Measurements from ENCODE around the gene STAC3. TPM values are rescaled to one million over a fixed set of nuclear protein-coding genes. Genes with fewer than 3 reads are reported as not detected.

STAC3 gene
- total and polyA plus RNA-seq, 9 of the 15 experiments (the other 6 are each of a cell fraction or from before 2014, with no cell fraction given), result 0.45 to 6.4 (median 3.3) TPM

DNA sequence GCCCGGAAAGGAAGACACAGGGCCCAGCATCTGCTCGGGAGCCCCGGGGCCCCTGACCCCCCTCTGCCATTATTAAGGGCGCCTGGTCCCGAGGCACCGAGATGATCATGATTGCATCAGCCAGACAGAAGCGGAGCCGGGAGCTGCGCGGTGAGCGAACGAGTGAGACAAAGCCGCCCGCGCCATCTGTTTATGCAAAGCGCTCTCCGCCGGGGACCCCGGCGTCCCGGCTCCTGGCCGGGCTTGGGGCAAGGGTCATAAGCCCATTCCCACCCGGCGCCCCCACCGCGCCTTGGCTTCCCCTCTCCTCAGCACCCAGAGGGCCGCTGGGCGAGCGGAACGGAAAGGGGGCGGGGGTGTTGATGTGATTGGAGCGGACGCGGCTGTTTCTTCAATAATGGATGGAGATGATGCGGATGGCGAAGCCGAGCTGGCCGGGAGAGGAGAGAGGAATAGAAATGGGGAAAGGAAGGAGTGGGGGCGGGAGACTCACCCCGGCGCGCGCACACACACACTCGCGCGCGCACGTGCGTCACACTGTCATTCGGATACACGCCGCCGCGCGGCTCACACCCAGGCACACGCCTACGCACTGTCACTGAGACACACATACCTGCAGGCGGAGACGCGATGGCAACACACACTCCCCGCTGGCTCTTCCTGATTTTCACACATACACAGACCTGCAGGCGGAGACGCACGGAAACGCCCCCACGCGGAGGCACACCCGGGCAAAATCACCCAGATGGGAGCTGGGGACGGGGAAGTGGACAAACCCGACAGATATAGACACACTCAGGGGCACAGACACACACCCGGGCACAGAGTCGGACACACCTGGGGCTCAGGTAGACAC is 10.7 kb downstream of the STAC3 start (continued):
- TF ChIP-seq, protein P1, sequence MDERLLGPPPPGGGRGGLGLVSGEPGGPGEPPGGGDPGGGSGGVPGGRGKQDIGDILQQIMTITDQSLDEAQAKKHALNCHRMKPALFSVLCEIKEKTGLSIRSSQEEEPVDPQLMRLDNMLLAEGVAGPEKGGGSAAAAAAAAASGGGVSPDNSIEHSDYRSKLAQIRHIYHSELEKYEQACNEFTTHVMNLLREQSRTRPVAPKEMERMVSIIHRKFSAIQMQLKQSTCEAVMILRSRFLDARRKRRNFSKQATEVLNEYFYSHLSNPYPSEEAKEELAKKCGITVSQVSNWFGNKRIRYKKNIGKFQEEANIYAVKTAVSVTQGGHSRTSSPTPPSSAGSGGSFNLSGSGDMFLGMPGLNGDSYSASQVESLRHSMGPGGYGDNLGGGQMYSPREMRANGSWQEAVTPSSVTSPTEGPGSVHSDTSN (CRISPR knock-in tag; IDR thresholded peaks at IDR 0.05; ENCODE audit: low read depth), result no peak
- TF ChIP-seq, protein P1 (tag; conservative IDR thresholded peaks at IDR 0.05; ENCODE audit: low read depth), result no peak
- TF ChIP-seq, protein P2, sequence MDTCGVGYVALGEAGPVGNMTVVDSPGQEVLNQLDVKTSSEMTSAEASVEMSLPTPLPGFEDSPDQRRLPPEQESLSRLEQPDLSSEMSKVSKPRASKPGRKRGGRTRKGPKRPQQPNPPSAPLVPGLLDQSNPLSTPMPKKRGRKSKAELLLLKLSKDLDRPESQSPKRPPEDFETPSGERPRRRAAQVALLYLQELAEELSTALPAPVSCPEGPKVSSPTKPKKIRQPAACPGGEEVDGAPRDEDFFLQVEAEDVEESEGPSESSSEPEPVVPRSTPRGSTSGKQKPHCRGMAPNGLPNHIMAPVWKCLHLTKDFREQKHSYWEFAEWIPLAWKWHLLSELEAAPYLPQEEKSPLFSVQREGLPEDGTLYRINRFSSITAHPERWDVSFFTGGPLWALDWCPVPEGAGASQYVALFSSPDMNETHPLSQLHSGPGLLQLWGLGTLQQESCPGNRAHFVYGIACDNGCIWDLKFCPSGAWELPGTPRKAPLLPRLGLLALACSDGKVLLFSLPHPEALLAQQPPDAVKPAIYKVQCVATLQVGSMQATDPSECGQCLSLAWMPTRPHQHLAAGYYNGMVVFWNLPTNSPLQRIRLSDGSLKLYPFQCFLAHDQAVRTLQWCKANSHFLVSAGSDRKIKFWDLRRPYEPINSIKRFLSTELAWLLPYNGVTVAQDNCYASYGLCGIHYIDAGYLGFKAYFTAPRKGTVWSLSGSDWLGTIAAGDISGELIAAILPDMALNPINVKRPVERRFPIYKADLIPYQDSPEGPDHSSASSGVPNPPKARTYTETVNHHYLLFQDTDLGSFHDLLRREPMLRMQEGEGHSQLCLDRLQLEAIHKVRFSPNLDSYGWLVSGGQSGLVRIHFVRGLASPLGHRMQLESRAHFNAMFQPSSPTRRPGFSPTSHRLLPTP (IDR thresholded peaks at IDR 0.05; ENCODE audit: borderline replicate concordance, extremely low read depth, insufficient read length), result no peak
- TF ChIP-seq NR2C1 (IDR thresholded peaks at IDR 0.05) (no peak), NR2C1 (tag; IDR thresholded peaks at IDR 0.05) (no peak), ZBTB17 (CRISPR knock-in tag; IDR thresholded peaks at IDR 0.05) (no peak), NCOR1 (IDR thresholded peaks at IDR 0.05) (no peak), FOXA1 (IDR thresholded peaks at IDR 0.05; ENCODE audit: borderline replicate concordance) (no peak), LEF1 (IDR thresholded peaks at IDR 0.05) (peak; percentile 34; the same call in 1 of the 2 replicates), SRSF9 (IDR thresholded peaks at IDR 0.05; ENCODE audit: borderline replicate concordance, low read depth, low read length) (no peak), TBL1XR1 (IDR thresholded peaks at IDR 0.05; ENCODE audit: low read length in 2 of 2) (no peak), RFX5 (IDR thresholded peaks at IDR 0.05; ENCODE audit: low read depth, low read length) (no peak), CBX8 (IDR thresholded peaks at IDR 0.05; ENCODE audit: borderline replicate concordance, extremely low read depth, low read depth, low read length, poor library complexity, severe bottlenecking) (no peak), CBFA2T3 (IDR thresholded peaks at IDR 0.05) (no peak), RUNX1 (IDR thresholded peaks at IDR 0.05; ENCODE audit: low read depth) (no peak), L3MBTL2 (IDR thresholded peaks at IDR 0.05) (peak; percentile 86), ZNF561 (CRISPR knock-in tag; conservative IDR thresholded peaks at IDR 0.05) (no peak), MCM5 (IDR thresholded peaks at IDR 0.05; ENCODE audit: low read depth) (no peak), PHB (CRISPR knock-in tag; IDR thresholded peaks at IDR 0.05) (no peak)
- TF ChIP-seq, protein P3, sequence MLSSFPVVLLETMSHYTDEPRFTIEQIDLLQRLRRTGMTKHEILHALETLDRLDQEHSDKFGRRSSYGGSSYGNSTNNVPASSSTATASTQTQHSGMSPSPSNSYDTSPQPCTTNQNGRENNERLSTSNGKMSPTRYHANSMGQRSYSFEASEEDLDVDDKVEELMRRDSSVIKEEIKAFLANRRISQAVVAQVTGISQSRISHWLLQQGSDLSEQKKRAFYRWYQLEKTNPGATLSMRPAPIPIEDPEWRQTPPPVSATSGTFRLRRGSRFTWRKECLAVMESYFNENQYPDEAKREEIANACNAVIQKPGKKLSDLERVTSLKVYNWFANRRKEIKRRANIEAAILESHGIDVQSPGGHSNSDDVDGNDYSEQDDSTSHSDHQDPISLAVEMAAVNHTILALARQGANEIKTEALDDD (IDR thresholded peaks at IDR 0.05), result no peak
- TF ChIP-seq, protein P4, sequence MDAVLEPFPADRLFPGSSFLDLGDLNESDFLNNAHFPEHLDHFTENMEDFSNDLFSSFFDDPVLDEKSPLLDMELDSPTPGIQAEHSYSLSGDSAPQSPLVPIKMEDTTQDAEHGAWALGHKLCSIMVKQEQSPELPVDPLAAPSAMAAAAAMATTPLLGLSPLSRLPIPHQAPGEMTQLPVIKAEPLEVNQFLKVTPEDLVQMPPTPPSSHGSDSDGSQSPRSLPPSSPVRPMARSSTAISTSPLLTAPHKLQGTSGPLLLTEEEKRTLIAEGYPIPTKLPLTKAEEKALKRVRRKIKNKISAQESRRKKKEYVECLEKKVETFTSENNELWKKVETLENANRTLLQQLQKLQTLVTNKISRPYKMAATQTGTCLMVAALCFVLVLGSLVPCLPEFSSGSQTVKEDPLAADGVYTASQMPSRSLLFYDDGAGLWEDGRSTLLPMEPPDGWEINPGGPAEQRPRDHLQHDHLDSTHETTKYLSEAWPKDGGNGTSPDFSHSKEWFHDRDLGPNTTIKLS (IDR thresholded peaks at IDR 0.05; ENCODE audit: borderline replicate concordance, low read depth), result no peak
